Measurements from ENCODE around the gene SLC34A3.

The SLC34A3 gene

DNA sequence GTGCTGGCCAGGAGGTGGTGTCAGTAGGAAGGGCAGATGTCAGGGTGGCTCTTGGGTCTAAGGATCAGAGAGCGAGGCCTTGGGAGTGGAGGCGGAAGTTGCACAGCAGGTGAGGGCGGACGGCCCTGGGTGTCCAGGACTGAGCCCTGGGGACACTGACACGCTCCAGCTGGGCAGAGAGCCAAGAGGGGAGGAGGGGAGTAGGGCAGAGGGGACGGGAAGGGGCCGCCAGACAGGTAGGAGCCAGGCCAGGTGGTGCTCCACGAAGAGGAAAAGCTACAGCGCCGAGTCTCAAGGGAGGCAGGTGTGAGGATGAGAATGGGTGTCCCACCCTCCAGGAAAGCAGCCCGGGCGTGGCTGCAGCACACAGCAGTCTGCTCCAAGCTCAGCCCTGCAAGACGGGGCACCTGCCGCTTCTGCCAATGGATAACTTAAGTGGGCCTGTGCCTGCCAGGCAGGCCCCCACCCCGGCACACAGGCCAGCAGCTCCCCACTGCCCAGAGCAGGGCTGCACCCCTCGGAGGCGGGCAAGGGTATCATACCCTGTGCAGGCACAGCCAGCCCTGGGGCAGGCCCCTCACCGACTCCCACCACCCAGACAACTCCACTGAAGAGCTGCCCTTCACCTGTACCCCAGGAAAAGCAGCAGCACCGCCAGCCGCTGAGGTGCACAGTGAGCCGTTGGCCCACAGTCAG lies 35.0 kb upstream of the SLC34A3 start:
- no peak for DNase-seq (ENCODE audit: low spot score)

GRCh38 chr9:137198051-137198901 lies 32.4 kb upstream of the SLC34A3 start:
- DNase-seq (ENCODE audit: low spot score), result no peak

- no peak for DNase-seq (ENCODE audit: low spot score)
These were observed 31.8 kb upstream of the SLC34A3 start for GRCh38 chr9:137198902-137199283.

- no peak for DNase-seq (ENCODE audit: low spot score)
These were observed 31.1 kb upstream of the SLC34A3 start for GRCh38 chr9:137199411-137200121.

DNA sequence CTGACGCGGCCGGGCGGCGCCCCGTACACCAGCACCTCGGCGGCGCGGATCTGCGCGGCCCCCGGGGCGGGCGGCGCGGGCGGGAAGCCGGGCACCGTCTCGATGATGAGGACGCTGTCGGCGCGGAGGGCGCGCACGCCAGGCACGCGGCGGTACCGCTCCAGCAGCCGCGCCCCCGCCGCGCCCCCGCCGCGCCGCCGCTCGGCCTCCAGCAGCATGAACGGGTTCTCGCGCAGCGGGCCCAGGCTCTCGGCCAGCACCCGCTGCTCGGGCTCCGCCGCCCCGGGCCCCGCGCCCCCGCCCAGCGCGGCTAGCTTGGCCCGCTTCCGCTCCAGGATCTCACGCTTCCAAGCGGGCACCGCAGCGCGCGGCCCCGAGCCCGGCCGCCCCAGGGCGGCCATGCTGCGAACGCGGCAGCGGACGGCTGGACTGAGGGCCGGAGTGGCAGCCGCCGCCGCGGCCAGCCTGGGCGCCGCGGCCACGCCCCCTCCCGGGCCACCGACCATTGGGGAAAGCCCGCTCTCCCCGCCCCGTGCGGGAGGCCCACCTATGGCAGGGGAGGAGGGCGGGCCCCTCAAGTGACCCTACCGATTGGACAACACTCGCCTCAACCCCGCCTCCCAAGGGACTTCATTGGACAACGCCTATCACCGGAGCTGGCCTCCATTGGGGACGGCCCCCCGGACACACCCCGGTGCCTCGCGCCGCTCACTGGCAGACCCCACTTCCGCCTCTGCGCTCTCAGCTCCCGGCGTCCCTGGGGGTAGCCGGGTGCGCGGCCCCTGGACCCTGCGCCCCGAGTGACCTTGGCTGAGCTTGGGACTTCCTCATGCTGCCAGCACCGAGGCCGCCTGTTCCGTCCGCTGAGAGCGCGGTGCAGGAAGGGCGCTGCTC lies 30.1 kb upstream of the SLC34A3 start, which contains the start of gene TPRN:
TPRN (minus strand) TSS at position 431 of the 894 bp plus-strand sequence; CDS start at position 401, 30 bp downstream.
- peak; percentile 99 for DNase-seq (ENCODE audit: low spot score)

GRCh38 chr9:137201205-137201868 lies 29.4 kb upstream of the SLC34A3 start:
- DNase-seq (ENCODE audit: low spot score), result no peak

DNA sequence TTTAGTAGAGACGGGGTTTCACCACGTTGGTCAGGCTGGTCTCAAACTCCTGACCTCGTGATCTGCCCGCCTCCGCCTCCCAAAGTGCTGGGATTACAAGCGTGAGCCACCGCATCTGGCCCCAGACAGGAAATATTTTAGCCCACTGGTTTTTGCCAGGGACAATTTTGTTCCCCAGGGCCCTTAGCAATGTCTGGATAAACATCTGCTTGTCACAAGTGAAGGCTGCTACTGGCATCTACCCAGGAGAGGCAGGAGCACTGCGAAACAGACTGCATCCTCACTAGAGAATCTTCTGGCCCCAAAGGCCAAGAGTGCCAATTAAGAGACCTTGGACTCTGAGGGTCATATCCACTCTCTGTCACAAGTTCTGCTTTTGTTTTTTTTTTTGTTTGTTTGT lies 27.7 kb upstream of the SLC34A3 start:
- DNase-seq (ENCODE audit: low spot score), result no peak

DNA sequence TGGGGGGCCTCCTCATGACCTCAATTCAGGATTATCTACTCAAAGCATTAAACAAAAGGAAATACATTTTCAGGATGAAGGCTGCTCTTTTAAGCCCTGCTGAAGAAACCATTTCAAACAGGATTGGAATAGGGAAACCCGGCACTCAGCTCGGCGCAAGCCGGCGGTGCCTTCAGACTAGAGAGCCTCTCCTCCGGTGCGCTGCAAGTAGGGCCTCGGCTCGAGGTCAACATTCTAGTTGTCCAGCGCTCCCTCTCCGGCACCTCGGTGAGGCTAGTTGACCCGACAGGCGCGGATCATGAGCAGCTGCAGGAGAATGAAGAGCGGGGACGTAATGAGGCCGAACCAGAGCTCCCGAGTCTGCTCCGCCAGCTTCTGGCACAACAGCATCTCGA lies 26.0 kb upstream of the SLC34A3 start:
- no peak for DNase-seq (ENCODE audit: low spot score)

- peak; percentile 90 for DNase-seq (ENCODE audit: low spot score)
These were observed 25.3 kb upstream of the SLC34A3 start, which contains the start of the genes NDOR1 and TMEM203 for GRCh38 chr9:137205126-137206069. Gene NDOR1, plus strand, starts transcription at chr9:137205700. Its CDS starts 78 bp downstream, at chr9:137205778. Gene TMEM203, minus strand, starts transcription at chr9:137205648. Its CDS starts 234 bp downstream, at chr9:137205414.

DNA sequence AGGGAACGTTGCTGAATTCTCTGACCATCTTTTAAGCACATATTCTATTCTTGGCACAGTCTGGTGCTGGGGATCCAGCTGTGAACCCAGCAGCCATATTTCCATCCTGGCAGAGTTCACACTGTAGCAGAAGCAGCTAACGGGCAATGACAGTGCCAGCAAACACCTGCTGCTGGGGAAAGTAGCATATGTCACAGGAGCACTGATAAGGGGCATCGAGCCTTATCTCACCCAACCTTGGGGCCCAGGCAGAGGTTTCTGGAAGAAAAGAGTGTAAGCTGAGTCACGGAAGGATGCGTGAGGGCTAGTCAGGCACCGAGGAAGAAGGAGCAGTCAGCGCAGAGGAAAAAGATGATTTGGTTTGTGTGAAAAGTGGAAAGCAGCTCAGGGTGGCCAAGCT lies 24.1 kb upstream of the SLC34A3 start:
- no peak for DNase-seq (ENCODE audit: low spot score)

DNA sequence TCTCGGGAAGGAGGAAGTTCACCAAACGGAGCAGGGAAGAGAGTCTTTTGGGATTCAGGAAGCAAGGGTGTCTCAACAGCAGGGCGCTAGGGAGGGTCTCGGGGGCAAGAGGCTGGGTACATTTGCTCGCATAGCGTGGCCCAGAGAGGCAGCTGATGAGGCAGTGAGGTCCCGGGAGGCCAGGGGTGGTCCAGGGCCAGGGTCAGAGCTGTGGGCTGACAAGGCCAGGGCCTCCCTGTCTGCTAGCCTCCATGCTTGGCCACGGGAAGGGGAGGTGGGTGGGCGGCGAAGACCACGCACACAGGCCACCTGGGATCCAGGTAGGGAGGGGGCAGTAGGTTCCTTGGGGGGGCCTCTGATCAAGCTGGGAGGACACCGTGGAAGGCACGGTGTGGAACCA lies 19.2 kb upstream of the SLC34A3 start:
- no peak for DNase-seq (ENCODE audit: low spot score)

DNA sequence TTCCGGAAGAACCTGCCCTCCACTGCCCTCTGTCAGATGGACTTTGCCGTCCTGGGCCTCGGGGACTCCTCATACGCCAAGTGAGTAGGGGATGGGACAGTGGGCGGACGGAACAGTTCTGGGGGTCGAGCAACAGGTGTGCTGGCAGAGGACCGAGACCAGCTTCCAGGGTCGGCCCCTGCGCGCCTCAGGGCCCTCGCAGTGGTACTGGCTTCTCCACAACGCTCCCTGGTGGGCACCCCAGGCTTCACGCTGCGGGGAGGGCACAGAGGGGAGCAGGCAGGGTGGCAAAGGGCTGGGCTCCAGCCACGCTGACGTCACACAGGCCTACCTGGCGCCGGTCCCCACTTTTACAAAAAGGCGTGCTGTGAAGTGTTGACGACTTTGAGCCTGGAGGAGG lies 18.2 kb upstream of the SLC34A3 start:
- DNase-seq (ENCODE audit: low spot score), result no peak

DNA sequence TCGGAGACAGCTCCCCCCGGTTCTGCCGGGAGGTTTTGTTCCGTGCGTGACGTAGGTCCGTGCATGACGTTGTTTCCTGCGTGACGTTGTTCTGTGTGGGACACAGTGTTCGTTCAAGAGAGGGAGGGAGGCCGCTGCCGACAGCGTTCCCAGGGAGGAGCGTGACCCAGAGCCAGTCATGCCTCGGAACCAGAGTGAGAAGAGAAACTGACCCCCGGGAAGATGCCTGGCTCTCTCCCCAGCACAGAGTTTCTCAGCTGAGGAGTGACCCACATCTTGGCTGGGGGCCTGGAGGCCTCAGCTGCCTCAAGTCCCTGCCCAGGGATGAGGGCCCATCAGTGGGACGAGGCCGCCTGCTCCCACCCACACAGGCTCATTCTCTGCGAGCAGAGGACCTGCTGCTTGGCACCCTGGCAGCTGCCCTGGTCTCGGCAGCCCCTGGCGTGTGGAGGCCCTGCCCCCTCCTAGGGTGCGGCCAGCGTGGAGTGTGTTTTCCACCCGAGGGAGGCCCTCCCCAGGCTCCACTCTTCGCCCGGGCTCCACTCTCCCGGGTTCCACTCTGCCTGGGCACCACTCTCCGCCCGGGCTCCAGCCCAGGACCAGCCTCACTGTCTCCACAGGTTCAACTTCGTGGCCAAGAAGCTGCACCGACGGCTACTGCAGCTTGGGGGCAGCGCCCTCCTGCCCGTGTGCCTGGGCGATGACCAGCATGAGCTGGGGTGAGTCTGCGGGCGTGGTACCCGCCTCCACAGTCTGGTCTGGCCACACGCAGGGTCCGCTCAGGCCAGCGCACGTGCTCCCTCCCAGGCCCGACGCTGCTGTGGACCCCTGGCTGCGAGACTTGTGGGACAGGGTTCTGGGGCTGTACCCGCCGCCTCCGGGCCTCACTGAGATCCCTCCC lies 17.3 kb upstream of the SLC34A3 start:
- DNase-seq (ENCODE audit: low spot score), result no peak

GRCh38 chr9:137214620-137215019 lies 16.1 kb upstream of the SLC34A3 start:
- no peak for DNase-seq (ENCODE audit: low spot score)

GRCh38 chr9:137215196-137215986 lies 15.3 kb upstream of the SLC34A3 start:
- no peak for DNase-seq (ENCODE audit: low spot score)

DNA sequence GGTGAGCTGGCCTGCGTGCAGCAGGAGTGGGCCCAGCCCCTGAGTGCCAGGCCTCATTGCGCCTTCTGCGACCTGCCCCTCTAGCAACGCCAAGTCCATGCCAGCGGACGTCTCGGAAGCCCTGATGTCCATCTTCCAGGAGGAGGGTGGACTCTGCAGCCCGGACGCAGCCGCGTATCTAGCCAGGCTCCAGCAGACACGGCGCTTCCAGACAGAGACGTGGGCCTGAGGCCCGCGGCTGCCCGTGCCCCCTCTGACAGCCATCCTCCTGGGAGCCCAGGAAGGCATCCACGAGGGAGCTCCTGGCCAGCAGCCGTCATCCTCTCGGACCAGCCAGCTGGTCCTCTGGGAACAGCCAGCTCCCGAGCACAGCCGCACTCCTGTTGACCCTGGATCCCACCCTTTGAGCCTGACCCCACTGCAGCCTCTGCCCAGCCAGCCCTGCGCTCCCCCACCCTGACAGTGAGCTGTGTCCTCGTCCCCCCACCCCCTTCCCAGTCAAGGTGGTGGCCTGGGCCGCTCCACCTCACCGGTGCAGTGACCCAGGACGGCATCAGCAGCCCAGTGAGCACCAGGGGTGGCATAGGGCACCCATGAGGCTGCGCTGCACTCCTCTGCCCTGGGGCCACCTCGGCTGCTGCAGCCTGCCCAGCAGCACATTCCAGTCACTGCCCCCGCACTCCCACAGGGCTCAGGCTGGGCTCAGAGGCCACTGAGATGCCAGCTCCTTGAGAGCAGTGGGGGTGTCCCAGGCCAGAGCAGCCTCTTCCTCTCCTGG lies 14.3 kb upstream of the SLC34A3 start:
- no peak for DNase-seq (ENCODE audit: low spot score)

Measured in CD4-positive, alpha-beta T cell treated with Interleukin-2 at 100 ng/mL for 4 hours (primary cell).